Right cardiac atrium (tissue), 5 donors: Measurements from ENCODE around the gene VWA7. TPM values are rescaled to one million over a fixed set of nuclear protein-coding genes. Genes with fewer than 3 reads are reported as not detected.
A peak's percentile ranks its signal among the peaks of the same experiment; 100 is the strongest.

Experiments used
- ATAC-seq, 2 donors: fragments of 200-7000 bp; cut with Tn5 transposase; one replicate each; pipeline versions ENCODE4 v1.8.0 to v1.9.1; 2020; ENCODE audit warnings: moderate library complexity in 2 of 2, mild to moderate bottlenecking in 1 of 2
- DNase-seq, 3 donors: peaks; one replicate each; pipeline ENCODE4 v3.0.0-alpha.2; 2020
- H3K27ac ChIP-seq: one replicate; pipeline ENCODE4 v1.5.1; 2013; ENCODE audit warnings: mild to moderate bottlenecking, low read length, control low read depth, moderate library complexity
- H3K27me3 ChIP-seq: one replicate; pipeline ENCODE4 v1.6.1; 2013; ENCODE audit not compliant: control insufficient read depth, insufficient read depth
- H3K4me1 ChIP-seq: one replicate; pipeline ENCODE4 v1.6.1; 2013; ENCODE audit warnings: low read length; ENCODE audit not compliant: control insufficient read depth, insufficient read depth
- H3K4me3 ChIP-seq: one replicate; pipeline ENCODE4 v1.5.1; 2013; ENCODE audit warnings: low read length, control low read depth
- H3K9me3 ChIP-seq: one replicate; pipeline ENCODE4 v1.6.1; 2013; ENCODE audit warnings: low read length; ENCODE audit not compliant: control insufficient read depth
- WGBS: extraction: QIAGEN DNeasy Blood & Tissue Kit; methylation state at CpG from one replicate; pipeline ENCODE4 v1.1.7; 2013; 5-methylcytosine and 5-hydroxymethylcytosine counted together
- intact Hi-C, 4 donors: fragments of 100-400 bp; cut with DNase I; formaldehyde crosslinking; loops; one replicate each; pipeline versions ENCODE4 v1.11.0 to v1.14.0; 2022 to 2023
- polyA plus RNA-seq: library from polyadenylated mRNA; stranded (reverse); fragments of 200-250 nt; gene quantifications from one replicate; pipeline ENCODE4 v1.2.3, GENCODE V29; 2013
- total RNA-seq, 4 donors: library from RNA; stranded (reverse); fragmentation: NEBNext Ultra II Directional; extraction: Animal tissue kit (Norgen Biotek cat#: 25700); gene quantifications; one replicate each; pipeline ENCODE4 v1.2.1, GENCODE V29; 2021
- donor health status: healthy with polysubstance abuse.
- donor health status: DM: no; HTN: yes; CAD: no.
- donor health status: DM: no; HTN: no; CAD: no.
- donor health status: DM: no; HTN: yes; CAD: no; lungs with severe emphysema.
- donor health status: DM: yes; HTN: yes; CAD: no.

Gene VWA7
- total and polyA plus RNA-seq, 5 donors: 3.2 to 12.8 (median 7.0) TPM

DNA sequence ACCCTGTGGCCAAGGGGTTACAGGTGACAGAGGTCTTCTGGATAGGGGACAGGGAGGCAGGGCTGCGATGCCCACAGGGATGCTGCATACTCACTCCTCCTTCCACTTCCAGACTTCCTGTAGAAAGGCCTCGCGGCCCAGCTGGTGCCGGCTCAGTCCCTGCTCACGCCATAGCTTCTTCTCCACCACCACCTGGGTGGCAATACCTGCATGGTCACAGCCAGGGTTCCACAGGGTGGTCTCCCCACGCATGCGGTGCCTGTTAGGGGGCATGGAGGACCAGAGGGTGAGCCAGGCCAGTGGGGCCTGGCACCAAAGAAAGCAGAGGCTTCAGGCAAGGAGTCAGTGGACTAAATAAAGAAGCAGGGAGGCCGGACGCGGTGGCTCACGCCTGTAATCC lies 8.3 kb upstream of the VWA7 start:
- H3K9me3 ChIP-seq: no peaks in the 10 kb centered on the region
- H3K27ac ChIP-seq: no peak overlapping the region
- H3K27me3 ChIP-seq: no peaks in the 10 kb centered on the region
- H3K4me1 ChIP-seq: no peaks in the 10 kb centered on the region
- ATAC-seq: no peak
- peak in 2 of 3 donors; percentile 21 to 32 for DNase-seq
- H3K4me3 ChIP-seq: no peak overlapping the region
- 97% methylated on average over 11 of the region's 11 CpGs for WGBS
- intact Hi-C loops: no loop called here

DNA sequence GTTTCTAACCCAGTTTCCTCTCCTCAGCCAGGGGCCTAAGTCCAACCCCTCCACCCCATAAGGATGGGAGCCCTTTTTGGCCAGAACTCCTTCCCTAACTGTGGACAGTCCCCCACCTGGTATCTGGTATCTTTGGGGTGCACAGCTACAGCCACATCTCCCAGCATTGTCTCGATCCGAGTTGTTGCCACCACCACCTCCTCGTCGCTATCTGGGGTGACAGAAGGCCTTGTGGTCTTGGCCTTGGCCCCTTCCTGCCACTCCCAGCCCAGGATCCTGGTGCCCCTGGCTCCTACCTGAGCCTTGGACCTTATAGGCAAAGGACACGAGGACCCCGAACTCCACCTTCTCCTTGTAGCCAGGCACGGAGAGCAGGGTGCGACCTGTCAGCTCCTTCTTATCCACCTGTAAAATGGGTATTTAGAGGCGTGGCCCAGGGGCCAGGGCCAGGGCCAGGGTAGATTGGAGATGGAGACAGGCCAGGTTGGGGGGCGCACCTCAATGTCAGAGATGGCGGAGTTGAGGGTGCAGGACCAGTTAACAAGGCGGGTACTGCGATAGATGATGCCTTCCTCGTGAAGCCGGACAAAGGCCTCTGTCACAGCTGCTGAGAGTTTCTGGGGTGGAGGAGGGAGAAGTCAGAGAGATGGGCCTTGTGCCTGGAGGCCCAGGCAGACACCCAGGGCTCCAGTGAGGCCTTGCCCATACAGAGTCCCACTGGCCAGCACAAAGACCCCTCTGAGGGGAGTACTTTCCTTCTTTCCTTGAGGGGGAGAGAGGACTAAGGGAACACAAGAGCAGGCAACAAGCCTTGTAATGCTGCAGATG lies 7.2 kb upstream of the VWA7 start:
- 90% methylated on average over 15 of the region's 15 CpGs for WGBS
- no peaks in the 10 kb centered on the region for H3K9me3 ChIP-seq
- ATAC-seq: no peak
- intact Hi-C loops: no loop called here
- no peak overlapping the region for H3K4me3 ChIP-seq
- no peaks in the 10 kb centered on the region for H3K4me1 ChIP-seq
- H3K27me3 ChIP-seq: no peaks in the 10 kb centered on the region
- no peak overlapping the region for H3K27ac ChIP-seq
- peak in 2 of 3 donors; percentile 32 to 35 for DNase-seq

DNA sequence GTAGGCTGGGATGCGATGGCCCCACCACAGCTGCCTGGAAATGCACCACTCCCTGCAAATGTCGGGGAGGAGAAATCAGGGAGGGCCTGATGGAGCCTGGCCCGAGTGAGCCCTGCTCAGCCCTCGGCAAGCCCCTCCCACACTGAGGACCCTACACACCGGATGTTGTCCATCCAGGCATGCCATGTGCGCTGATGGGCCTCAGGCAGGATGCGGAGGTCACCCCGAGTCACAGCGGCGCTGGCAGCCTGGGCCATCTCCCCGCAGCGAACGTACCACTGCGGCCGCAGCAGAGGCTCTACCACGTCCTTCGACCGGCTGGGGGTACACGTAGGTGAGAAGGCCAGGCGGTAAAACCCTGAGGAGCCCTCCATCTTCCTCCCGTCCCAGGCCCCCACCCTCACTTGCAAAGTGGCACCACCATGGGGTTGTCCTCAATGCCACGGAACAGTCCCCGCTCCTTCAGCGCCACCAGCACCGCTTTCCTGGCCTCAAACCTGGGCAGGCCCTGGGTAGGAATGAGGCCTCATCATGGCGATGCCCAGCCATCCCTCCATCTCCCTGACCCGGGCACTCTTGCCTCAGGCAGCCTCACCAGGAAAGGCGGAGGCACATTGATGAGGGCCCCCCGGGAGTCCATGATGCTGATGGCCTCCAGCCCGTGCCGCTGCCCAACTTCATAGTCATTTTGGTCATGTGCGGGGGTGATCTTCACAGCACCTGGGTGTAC lies 5.2 kb upstream of the VWA7 start:
- intact Hi-C loops: no loop called here
- Histone ChIP-seq H3K27me3 (no peaks in the 10 kb centered on the region), H3K9me3 (no peaks in the 10 kb centered on the region), H3K4me3 (no peak overlapping the region), H3K27ac (no peak overlapping the region), H3K4me1 (peaks cover 1% of the 10 kb centered on the region)
- ATAC-seq (no peak), DNase-seq (peak in 2 of 3 donors; percentile 37 to 47)
- WGBS: 90% methylated on average over 32 of the region's 32 CpGs

DNA sequence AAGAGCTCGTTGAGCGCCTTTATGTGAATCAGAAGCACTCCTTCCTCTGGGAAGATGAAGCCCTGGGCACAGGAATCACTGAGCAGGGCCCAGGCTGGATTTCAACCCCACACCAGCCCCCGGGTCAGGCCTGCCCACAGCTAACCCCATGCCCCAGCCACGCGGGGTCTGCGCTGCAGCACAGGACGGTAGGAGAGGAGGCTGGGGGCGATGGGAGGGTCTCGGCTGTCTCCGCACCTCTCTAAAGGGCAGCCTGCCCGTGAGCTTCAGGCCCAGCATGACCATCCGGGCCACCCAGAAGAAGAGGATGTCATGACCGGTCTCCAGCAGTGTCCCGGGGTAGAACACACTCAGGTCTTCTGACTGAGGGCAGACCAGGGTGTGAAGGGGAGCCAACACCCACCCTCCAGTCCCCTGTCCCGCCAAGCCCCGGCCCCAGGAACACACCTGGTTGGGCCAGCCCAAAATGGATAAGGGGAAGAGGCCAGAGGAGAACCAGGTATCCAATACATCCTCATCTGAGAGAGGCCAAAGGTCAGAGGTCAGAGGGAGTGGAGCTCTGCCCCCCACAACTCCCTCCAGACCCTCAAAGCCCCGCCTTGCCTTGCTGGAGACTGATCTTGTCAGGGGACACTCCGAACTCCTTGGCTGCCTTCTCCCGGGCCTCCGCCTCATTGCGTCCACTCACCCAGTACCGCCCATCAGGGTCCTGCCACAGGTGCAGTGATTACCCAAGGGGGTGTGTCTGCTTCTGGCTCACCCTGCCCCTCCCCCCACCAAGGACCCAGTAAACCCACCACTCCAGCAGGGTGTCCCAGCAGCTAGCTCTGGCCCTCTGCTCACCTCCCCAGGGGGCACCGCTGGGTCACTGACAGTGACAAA lies 4.4 kb upstream of the VWA7 start:
- 94% methylated on average over 23 of the region's 23 CpGs for WGBS
- peaks cover 6% of the 10 kb centered on the region for H3K4me1 ChIP-seq
- DNase-seq: peak in 2 of 3 donors; percentile 36 to 56

DNA sequence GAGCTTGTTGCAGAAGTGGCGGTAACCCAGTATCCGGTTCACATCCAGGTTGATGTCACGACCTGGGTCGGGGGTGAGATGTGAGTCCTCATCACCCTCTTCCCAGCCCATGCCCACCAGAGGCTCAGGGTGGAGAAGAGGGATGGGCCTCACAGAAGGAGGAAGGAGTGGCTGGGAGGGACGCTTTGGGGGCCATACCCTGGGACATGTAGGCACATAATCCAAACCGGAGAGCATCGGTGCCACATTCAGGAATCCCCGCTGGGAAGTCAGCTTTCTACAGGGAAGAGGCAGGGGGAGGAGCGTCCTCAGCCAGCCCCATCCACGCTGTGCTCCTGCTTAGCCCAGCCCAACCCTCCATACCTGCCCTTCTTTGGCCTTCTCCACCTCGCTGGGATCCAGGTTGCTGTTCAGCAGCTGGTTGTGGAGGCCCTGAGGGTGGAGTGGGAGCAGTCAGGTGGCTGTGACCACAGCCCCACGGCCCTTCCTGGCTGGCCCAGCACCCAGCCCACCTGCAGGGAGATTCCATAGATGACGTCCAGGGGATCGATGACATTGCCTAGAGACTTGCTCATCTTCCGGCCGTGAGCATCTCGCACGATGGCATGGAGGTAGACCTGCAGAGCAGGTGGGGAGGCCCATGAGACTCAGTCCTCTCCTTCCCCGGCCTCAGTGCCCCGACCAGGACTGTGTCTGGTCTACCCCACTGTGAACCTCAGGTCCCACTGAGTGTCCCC lies 3.5 kb upstream of the VWA7 start:
- intact Hi-C loops: no loop called here
- Histone ChIP-seq H3K4me1 (peaks cover 6% of the 10 kb centered on the region), H3K4me3 (no peak overlapping the region), H3K27me3 (no peaks in the 10 kb centered on the region), H3K9me3 (no peaks in the 10 kb centered on the region), H3K27ac (no peak overlapping the region)
- DNase-seq (peak in 2 of 3 donors; percentile 21 to 53), ATAC-seq (no peak)
- 89% methylated on average over 20 of the region's 20 CpGs for WGBS

More for the DNA sequence above, 4.4 kb upstream of the VWA7 start:
- Histone ChIP-seq H3K9me3 (no peaks in the 10 kb centered on the region), H3K27ac (no peak overlapping the region), H3K4me3 (no peak overlapping the region), H3K27me3 (no peaks in the 10 kb centered on the region)
- intact Hi-C loops: no loop called here
- ATAC-seq: no peak

DNA sequence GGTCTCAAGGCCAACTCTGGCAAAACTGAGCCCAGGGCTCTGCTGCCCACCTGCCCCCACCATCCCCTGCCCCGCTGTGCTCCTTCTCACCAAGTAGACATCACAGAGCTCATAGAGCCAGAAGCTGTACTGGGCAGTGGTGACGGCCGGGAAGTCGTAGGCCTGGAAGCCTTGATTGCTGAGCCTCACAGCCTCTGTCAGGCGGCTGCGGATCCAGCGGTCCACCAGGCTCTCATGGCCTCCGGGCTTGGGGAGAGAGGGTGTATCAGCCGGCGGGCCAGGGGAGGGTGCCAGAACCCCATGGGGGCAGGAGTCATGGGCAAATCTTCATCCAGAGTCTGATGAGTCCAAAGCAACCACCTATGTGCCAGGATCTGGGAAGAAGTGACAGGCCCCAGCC lies 2.8 kb upstream of the VWA7 start:
- no peak overlapping the region for H3K4me3 ChIP-seq
- H3K9me3 ChIP-seq: no peaks in the 10 kb centered on the region
- H3K4me1 ChIP-seq: peaks cover 6% of the 10 kb centered on the region
- H3K27ac ChIP-seq: no peak overlapping the region
- no peak for ATAC-seq
- 96% methylated on average over 10 of the region's 10 CpGs for WGBS
- peak in 2 of 3 donors; percentile 27 to 45 for DNase-seq
- intact Hi-C loops: no loop called here
- H3K27me3 ChIP-seq: no peaks in the 10 kb centered on the region

DNA sequence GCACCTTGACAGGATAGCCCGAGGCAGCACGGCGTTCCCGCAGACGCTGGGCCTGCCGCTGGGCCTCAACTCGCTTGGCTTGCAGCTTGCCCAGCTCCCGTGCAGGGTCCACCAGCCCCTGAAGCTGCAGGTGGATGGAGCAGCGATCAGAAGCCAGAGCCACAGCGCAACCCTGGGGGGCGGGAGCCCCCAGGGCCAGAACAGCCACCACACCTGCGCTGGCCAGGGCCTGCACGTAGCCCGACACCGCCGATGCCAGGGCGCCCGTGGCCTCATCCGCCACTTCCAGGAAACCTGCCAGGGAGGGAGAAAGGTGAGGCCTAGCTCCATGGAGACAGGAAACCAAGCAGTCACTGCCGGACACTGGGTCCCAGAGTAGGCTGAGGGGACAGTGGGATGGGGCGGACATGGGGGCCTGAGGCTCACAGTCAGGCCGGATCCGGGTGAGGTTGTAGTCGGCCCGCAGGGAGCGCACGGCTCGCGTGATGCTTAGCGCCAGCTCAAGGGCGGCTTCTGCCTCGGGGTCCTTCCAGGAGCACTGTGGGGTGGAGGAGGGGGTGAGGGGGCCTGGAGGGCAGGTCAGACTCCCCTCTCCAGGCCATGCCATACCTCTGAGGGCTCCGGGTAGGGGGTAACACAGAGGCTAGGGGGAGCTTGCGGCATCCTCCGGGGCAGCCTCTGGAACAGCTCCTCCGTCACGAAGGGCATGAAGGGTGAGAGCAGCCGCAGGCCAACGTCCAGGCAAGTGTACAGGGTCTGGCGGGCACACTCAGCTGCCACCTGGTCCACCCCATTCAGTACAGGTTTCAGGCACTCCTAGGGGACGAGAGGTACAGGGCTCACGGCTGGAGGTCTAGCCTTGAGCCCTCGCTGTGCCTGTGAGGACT lies 2.1 kb upstream of the VWA7 start:
- no peak overlapping the region for H3K4me3 ChIP-seq
- ATAC-seq (no peak), DNase-seq (peak in 2 of 3 donors; percentile 46 to 60)
- no peaks in the 10 kb centered on the region for H3K9me3 ChIP-seq
- intact Hi-C loops: no loop called here
- 92% methylated on average over 43 of the region's 43 CpGs for WGBS
- no peak overlapping the region for H3K27ac ChIP-seq
- H3K27me3 ChIP-seq: no peaks in the 10 kb centered on the region
- H3K4me1 ChIP-seq: peaks cover 6% of the 10 kb centered on the region

DNA sequence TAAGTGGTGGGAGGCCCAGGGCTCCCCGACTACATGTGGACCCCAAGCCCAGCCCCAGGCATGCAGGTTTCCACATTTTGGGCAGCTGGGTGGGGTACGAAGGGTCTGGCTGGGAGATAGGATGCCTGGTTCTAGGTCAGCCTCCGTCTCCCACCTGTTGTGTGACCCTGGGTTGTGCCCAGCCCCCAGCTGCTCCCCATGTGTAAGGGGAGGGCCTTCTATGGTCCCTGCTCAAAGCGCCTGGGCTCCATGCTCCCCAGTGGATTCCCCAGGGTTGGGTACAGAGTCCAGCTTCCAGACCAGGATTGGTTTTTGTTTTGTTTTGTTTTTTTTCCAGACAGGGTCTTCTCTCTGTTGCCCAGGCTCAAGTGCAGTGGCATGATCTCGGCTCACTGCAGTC lies 1.1 kb upstream of the VWA7 start:
- Histone ChIP-seq H3K9me3 (no peaks in the 10 kb centered on the region), H3K27ac (no peak overlapping the region), H3K27me3 (no peaks in the 10 kb centered on the region), H3K4me1 (peaks cover 6% of the 10 kb centered on the region), H3K4me3 (no peak overlapping the region)
- DNase-seq (peak in 2 of 3 donors; percentile 20 to 40), ATAC-seq (no peak)
- WGBS: 93% methylated on average over 5 of the region's 5 CpGs
- intact Hi-C loops: no loop called here

DNA sequence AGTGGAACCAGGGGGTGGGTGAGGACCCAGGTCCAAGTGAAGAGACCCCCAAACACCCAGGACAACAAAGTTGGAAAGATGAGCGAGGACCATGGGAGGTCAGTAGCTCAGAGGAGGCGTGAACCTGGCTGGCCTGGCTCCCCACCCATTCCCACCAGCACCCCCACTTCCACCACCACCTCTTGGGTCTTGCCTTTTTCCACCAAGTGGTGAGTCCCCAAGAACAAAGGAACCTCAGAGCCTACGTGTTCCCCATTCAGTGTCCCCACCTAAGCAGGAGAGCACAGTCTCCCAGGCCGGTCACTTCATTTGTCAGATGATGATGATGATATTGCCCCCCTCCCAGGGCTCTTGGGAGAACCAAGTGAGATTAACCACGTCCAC lies 531 bp upstream of the VWA7 start:
- H3K4me1 ChIP-seq: peaks cover 6% of the 10 kb centered on the region
- no peak overlapping the region for H3K27ac ChIP-seq
- no peak for ATAC-seq
- intact Hi-C loops: no loop called here
- 94% methylated on average over 5 of the region's 5 CpGs for WGBS
- H3K9me3 ChIP-seq: no peaks in the 10 kb centered on the region
- no peaks in the 10 kb centered on the region for H3K27me3 ChIP-seq
- no peak overlapping the region for H3K4me3 ChIP-seq
- DNase-seq: no peak
